Uterus (tissue), 4 donors: ENCODE results near the gene CSNK1G2. TPM values are rescaled to one million over a fixed set of nuclear protein-coding genes. Genes with fewer than 3 reads are reported as not detected.

Experiments
- DNase-seq, 2 donors: peaks; one replicate each; pipeline ENCODE4 v3.0.0-alpha.2; 2019 to 2020
- H3K27ac ChIP-seq, 2 donors: fragments of 200-600 bp; sonication (generic); 1 replicate in 1 of 2; 2 replicates in 1 of 2; pipeline ENCODE4 v1.5.1; 2016 to 2018
- H3K27me3 ChIP-seq, 2 donors: fragments of 200-600 bp; sonication (generic); one replicate each; pipeline ENCODE4 v1.5.1; 2018 to 2019; ENCODE audit warnings: control low read depth in 1 of 2
- H3K36me3 ChIP-seq, 2 donors: fragments of 200-600 bp; sonication (generic); one replicate each; pipeline ENCODE4 v1.5.1; 2019; ENCODE audit warnings: control low read depth in 1 of 2
- H3K4me1 ChIP-seq, 2 donors: fragments of 200-600 bp; sonication (generic); one replicate each; pipeline ENCODE4 v1.5.1; 2018 to 2019; ENCODE audit warnings: control low read depth in 1 of 2
- H3K4me3 ChIP-seq, 2 donors: fragments of 200-600 bp; sonication (generic); 1 replicate in 1 of 2; 2 replicates in 1 of 2; pipeline ENCODE4 v1.5.1; 2018 to 2019; ENCODE audit warnings: mild to moderate bottlenecking in 1 of 2
- H3K9me3 ChIP-seq, 2 donors: fragments of 200-600 bp; sonication (generic); one replicate each; pipeline ENCODE4 v1.5.1; 2019; ENCODE audit warnings: control low read depth in 1 of 2
- POLR2A ChIP-seq, 2 donors: fragments of 450-650 bp; IDR thresholded peaks; one replicate each; pipeline ENCODE4 v1.6.1; 2016; ENCODE audit warnings: antibody characterized with exemption in 2 of 2, mild to moderate bottlenecking in 1 of 2, moderate library complexity in 1 of 2
- intact Hi-C: fragments of 100-400 bp; cut with DNase I; formaldehyde crosslinking; loops from one replicate; pipeline ENCODE4 v1.15.1; 2023; ENCODE audit warnings: low total_unique reads
- total RNA-seq, 4 donors: library from RNA; depleted of rRNA in 3 of 4; stranded (reverse); fragments of >200 nt in 3 of 4; gene quantifications; one replicate each; pipeline versions ENCODE4 v1.1.0 to v1.2.4, GENCODE V29; 2014 to 2023
- TF ChIP-seq, protein P1 (sequence below), 4 experiments: fragments of 200-600 bp in 2 of 4; fragments of 450-650 bp in 2 of 4; sonication (generic) in 2 of 4; IDR thresholded peaks; one replicate each; pipeline ENCODE4 v1.5.1; 2016 to 2019; ENCODE audit warnings: antibody characterized with exemption in 4 of 4, mild to moderate bottlenecking in 2 of 4, moderate library complexity in 1 of 4
- donor health status: DM: yes; HTN: yes; CAD: no.

The CSNK1G2 gene
- total RNA-seq, 4 donors from 2014 or later = 8.2 to 59.4 (median 46.7) TPM

DNA sequence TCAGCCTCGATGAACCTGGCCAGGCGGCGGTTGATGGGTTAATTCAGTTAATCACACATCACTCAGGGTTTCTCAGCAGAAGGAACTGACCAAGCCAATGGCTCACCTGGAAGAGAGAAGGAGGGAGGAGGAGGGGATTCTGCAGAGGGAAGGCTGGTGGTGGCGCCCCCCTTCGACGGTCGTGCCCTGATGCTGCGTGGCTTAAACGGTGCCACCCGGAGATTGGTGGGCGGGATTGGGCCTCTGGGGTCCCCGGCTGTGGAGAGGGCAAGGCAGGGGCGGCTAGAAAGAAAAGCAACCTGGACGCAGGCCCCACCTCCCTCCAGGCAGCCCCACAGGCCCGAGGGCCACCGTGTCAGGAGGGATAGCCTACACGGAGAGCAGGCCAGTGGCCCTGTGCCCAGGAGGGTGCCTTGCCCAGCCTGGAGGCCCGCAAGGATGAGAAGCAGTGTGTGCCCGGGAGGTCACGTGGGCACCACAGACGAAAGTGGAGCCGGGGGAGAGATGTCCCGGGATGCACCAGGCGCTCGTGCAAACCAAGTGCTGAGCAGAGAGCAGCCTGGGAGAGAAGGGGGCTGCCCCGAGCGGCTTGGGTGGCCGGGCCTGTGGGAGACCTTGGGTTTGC, 16.0 kb downstream of the CSNK1G2 start:
- no peaks in the 10 kb centered on the region for H3K9me3 ChIP-seq
- no peak overlapping the region for H3K27ac ChIP-seq
- peak in 1 of 2 donors; percentile 42 for DNase-seq
- no peaks in the 10 kb centered on the region for H3K27me3 ChIP-seq
- TF ChIP-seq, protein P1, sequence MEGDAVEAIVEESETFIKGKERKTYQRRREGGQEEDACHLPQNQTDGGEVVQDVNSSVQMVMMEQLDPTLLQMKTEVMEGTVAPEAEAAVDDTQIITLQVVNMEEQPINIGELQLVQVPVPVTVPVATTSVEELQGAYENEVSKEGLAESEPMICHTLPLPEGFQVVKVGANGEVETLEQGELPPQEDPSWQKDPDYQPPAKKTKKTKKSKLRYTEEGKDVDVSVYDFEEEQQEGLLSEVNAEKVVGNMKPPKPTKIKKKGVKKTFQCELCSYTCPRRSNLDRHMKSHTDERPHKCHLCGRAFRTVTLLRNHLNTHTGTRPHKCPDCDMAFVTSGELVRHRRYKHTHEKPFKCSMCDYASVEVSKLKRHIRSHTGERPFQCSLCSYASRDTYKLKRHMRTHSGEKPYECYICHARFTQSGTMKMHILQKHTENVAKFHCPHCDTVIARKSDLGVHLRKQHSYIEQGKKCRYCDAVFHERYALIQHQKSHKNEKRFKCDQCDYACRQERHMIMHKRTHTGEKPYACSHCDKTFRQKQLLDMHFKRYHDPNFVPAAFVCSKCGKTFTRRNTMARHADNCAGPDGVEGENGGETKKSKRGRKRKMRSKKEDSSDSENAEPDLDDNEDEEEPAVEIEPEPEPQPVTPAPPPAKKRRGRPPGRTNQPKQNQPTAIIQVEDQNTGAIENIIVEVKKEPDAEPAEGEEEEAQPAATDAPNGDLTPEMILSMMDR (IDR thresholded peaks at IDR 0.05) = no peak
- TF ChIP-seq POLR2A (IDR thresholded peaks at IDR 0.05) = no peak
- no peak overlapping the region for H3K4me3 ChIP-seq
- no peaks in the 10 kb centered on the region for H3K36me3 ChIP-seq
- intact Hi-C loops = no loop called here
- H3K4me1 ChIP-seq = peaks cover 0 to 4% of the 10 kb centered on the region in 2 donors

DNA sequence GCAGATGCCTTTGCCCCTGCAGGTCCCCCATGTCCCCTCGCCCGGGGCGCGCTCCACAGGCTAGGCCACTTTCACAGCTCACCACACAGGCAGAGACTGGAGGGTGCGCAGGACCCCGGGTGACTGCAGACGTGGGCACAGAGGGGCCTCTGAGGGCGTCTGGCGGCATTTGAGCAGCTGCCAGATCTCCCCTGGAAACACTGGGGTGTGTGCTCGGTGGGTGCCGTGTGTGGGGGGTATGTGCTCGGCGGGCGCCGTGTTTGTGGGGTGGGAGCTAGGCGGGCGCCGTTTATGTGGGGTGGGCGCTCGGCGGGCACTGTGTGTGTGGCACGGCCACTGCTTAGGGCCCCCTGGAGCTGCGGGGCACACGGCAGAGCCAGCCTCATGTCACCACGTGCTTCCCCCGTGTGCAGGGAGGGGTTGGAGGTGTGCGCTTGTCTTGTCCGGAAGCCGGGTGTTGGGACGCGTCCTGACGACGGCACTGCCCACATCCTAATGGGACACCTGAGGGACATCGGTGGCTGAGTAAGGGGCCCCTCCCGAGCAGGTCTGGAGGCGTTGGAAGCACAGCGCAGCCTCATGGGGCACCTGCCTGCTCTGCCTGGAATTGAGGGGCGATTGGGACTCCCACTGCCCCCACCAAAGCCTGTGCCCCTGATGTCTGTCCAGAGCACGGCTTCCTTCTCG, 16.7 kb downstream of the CSNK1G2 start:
- TF ChIP-seq POLR2A (IDR thresholded peaks at IDR 0.05) = no peak
- TF ChIP-seq, protein P1 (IDR thresholded peaks at IDR 0.05) = no peak
- Histone ChIP-seq H3K9me3 (no peaks in the 10 kb centered on the region), H3K4me1 (peaks cover 0 to 4% of the 10 kb centered on the region in 2 donors), H3K27me3 (no peaks in the 10 kb centered on the region), H3K36me3 (no peaks in the 10 kb centered on the region), H3K27ac (no peak overlapping the region), H3K4me3 (no peak overlapping the region)
- no peak for DNase-seq
- intact Hi-C loops = no loop called here

DNA sequence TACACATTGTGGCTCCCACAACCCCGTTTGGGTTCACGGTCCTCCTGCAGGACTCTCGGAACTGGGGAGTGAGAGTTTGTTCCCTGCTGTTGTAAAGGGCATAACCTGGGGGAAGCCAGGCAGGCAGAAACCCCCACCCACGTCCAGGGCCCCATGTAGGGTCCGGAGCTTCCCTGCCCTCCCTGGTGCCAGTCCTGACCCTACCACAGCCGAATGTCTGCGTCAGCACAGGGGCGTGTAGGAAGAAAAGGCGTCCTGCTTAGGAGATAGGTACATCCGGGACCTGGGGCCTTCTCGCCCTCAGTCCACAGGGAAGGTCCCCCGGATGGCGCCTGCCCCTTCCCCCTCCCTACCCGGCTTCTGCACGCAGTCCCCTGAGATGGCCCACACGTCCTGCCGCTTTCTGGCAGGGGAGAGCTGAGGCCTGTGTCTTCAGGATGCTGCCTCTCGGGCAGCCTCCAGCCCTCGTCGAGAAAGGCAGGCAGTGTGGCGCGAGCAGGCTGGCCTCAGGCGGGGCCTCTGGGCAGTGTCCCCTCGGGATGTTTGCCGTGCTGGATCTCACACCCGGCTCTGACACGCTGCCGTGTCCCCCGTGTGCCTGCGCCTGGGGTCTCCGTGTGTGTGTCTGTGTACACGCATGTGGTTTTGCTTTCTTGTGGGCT, 19.1 kb downstream of the CSNK1G2 start:
- H3K4me1 ChIP-seq = peaks cover 0 to 4% of the 10 kb centered on the region in 2 donors
- no peak overlapping the region for H3K27ac ChIP-seq
- intact Hi-C loops = no loop called here
- no peak overlapping the region for H3K4me3 ChIP-seq
- H3K36me3 ChIP-seq = no peaks in the 10 kb centered on the region
- TF ChIP-seq POLR2A (IDR thresholded peaks at IDR 0.05) = no peak
- TF ChIP-seq, protein P1 (IDR thresholded peaks at IDR 0.05) = no peak
- H3K9me3 ChIP-seq = no peaks in the 10 kb centered on the region
- no peak for DNase-seq
- H3K27me3 ChIP-seq = no peaks in the 10 kb centered on the region

DNA sequence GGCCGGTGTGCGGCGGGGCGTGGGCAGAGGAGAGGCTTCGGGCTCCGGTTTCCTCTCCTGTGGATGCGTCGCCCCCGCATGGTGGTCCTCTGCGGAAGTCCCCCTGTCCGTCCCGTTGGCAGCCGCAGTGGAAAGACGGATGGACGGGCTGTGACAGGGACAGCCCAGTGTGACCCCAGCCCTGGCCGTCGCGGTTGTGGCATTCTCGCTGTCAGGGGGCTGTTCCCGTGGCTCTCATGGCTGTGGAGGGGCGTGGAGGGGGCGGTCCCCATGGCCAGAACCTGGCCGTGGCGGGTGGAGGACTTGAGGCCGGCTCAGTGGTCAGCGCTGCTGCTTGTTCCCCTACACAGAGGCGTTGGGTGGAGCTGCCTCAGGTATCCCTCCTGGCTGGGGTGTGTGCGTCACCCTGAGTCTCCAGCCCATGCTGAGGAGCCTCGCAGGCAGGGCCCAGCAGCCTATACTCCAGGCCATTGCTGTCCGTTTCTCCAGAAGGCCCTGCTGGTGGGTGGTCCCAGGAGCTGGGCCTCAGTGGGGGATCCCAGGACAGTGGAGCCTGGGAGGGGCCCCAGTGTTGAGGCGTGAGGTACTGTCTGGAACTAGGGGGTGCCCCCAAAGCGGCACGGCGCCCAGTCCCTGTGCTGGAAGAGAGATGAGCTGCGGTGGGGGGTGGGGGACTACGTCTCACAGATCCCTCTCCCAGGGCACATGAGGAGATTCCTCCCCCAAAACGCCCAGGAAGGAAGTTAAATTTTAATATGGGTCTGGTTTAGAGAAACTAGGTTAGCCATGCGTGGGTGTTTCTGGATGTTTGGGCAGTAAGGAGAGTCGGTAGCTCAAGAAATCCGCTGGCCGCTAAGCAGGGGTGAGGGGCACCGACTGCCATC, 20.3 kb downstream of the CSNK1G2 start:
- Histone ChIP-seq H3K4me3 (no peak overlapping the region), H3K4me1 (peaks cover 0 to 4% of the 10 kb centered on the region in 2 donors), H3K27me3 (no peaks in the 10 kb centered on the region), H3K27ac (peak overlapping the region; percentile 60 to 62), H3K36me3 (no peaks in the 10 kb centered on the region), H3K9me3 (no peaks in the 10 kb centered on the region)
- intact Hi-C loops = no loop called here
- no peak for DNase-seq
- TF ChIP-seq, protein P1 (IDR thresholded peaks at IDR 0.05) = no peak
- TF ChIP-seq POLR2A (IDR thresholded peaks at IDR 0.05) = no peak
